MCF 10A (cell line): ENCODE data around the gene KCNMB2. TPM values are rescaled to one million over a fixed set of nuclear protein-coding genes. Genes with fewer than 3 reads are reported as not detected.

Experiments
- BruUV-seq: library from RNA; stranded (reverse); fragments of 400-500 nt; replicated peaks from 2 replicates; lab custom pipeline; 2021; lab: Mats Ljungman, UMichigan
- CTCF ChIA-PET: fragments of 300-600 bp; sonication (Branson Sonifier 250); formaldehyde crosslinking; extraction: SDS; loops from one replicate; lab custom pipeline; 2021; ENCODE audit warnings: antibody characterized with exemption, inconsistent platforms; lab: Yijun Ruan, JAX
- POLR2A ChIA-PET: fragments of 300-600, 350-650 bp; sonication (Branson Sonifier 250); formaldehyde crosslinking; extraction: SDS; loops from one replicate; lab custom pipeline; 2020; ENCODE audit warnings: antibody characterized with exemption, inconsistent platforms; lab: Yijun Ruan, JAX
- DNase-seq: peaks from one replicate; pipeline ENCODE4 v3.0.0-alpha.2; 2018; ENCODE audit not compliant: unreplicated experiment
- H3K27ac Mint-ChIP-seq: one replicate; pipeline ENCODE4 v1.8.0; 2022; ENCODE audit warnings: mild to moderate bottlenecking, low read depth, mixed read lengths; ENCODE audit not compliant: unreplicated experiment
- H3K27me3 Mint-ChIP-seq: one replicate; pipeline ENCODE4 v1.8.0; 2022; ENCODE audit warnings: mixed read lengths; ENCODE audit not compliant: insufficient read depth, unreplicated experiment
- H3K36me3 Mint-ChIP-seq: one replicate; pipeline ENCODE4 v1.8.0; 2022; ENCODE audit warnings: mild to moderate bottlenecking, moderate library complexity, mixed read lengths; ENCODE audit not compliant: insufficient read depth, unreplicated experiment
- H3K4me1 Mint-ChIP-seq: one replicate; pipeline ENCODE4 v1.8.0; 2022; ENCODE audit warnings: mixed read lengths; ENCODE audit not compliant: insufficient read depth, unreplicated experiment
- H3K4me3 Mint-ChIP-seq: one replicate; pipeline ENCODE4 v1.8.0; 2022; ENCODE audit warnings: mild to moderate bottlenecking, moderate library complexity, mixed read lengths; ENCODE audit not compliant: unreplicated experiment
- H3K9me3 Mint-ChIP-seq: one replicate; pipeline ENCODE4 v1.8.0; 2022; ENCODE audit warnings: mixed read lengths; ENCODE audit not compliant: unreplicated experiment
- intact Hi-C: fragments of 100-400 bp; cut with micrococcal nuclease; formaldehyde crosslinking; loops from 2 replicates; pipeline ENCODE4 v1.14.1; 2022
- total RNA-seq: library from RNA; stranded (reverse); gene quantifications from 2 replicates; pipeline ENCODE4 v1.2.3, GENCODE V29; 2022
- TF ChIP-seq, protein P1 (sequence below): fragments of 200-600 bp; IDR thresholded peaks from one replicate; pipeline ENCODE4 v1.8.0; 2022; ENCODE audit warnings: antibody characterized with exemption, mild to moderate bottlenecking; ENCODE audit not compliant: unreplicated experiment

KCNMB2 gene
- total RNA-seq, 1 experiment from 2014 or later = not detected

- no peak for DNase-seq
- TF ChIP-seq, protein P1, sequence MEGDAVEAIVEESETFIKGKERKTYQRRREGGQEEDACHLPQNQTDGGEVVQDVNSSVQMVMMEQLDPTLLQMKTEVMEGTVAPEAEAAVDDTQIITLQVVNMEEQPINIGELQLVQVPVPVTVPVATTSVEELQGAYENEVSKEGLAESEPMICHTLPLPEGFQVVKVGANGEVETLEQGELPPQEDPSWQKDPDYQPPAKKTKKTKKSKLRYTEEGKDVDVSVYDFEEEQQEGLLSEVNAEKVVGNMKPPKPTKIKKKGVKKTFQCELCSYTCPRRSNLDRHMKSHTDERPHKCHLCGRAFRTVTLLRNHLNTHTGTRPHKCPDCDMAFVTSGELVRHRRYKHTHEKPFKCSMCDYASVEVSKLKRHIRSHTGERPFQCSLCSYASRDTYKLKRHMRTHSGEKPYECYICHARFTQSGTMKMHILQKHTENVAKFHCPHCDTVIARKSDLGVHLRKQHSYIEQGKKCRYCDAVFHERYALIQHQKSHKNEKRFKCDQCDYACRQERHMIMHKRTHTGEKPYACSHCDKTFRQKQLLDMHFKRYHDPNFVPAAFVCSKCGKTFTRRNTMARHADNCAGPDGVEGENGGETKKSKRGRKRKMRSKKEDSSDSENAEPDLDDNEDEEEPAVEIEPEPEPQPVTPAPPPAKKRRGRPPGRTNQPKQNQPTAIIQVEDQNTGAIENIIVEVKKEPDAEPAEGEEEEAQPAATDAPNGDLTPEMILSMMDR = no peak
- no peaks in the 10 kb centered on the region for H3K36me3 Mint-ChIP-seq
- peaks cover 15% of the 10 kb centered on the region for H3K4me1 Mint-ChIP-seq
- POLR2A ChIA-PET = interaction anchor here (1.0 kb wide), 1 partner anchor 12 kb away, joined by 3 read pairs; no protein-coding TSS in a partner anchor
- no peaks in the 10 kb centered on the region for H3K27me3 Mint-ChIP-seq
- intact Hi-C loops = no loop called here
- no peak overlapping the region for H3K4me3 Mint-ChIP-seq
- CTCF ChIA-PET = no interaction called here
- H3K27ac Mint-ChIP-seq = no peak overlapping the region
- BruUV-seq = no TSS peak
- peaks cover 6% of the 10 kb centered on the region for H3K9me3 Mint-ChIP-seq
These were observed 22.4 kb downstream of the KCNMB2 start for GRCh38 chr3:178558637-178559036.

DNA sequence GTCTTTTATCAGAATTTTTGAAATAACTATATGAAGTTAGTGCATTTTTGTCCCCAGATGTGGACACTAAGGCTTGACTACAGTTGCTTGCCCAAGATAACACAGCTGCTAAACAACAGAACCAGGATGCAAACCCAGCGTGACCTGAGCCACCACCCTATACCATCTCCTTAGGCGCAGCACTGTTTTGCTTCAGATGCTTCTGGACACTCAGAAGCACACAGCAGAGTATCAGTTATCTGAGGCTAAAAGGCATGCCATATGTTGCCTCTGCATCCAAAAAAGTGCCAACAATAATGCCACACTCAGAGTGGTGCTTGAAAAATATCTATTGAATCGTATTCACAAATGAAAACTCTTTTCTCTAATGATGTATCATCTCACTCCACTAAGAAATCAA lies 24.5 kb downstream of the KCNMB2 start:
- intact Hi-C loops = no loop called here
- Mint-ChIP-seq H3K9me3 (peaks cover 3% of the 10 kb centered on the region), H3K27me3 (no peaks in the 10 kb centered on the region), H3K4me1 (peaks cover 15% of the 10 kb centered on the region), H3K36me3 (no peaks in the 10 kb centered on the region), H3K27ac (no peak overlapping the region), H3K4me3 (no peak overlapping the region)
- TF ChIP-seq, protein P1 = no peak
- BruUV-seq = no TSS peak
- ChIA-PET POLR2A (no interaction called here), CTCF (no interaction called here)
- DNase-seq = no peak

DNA sequence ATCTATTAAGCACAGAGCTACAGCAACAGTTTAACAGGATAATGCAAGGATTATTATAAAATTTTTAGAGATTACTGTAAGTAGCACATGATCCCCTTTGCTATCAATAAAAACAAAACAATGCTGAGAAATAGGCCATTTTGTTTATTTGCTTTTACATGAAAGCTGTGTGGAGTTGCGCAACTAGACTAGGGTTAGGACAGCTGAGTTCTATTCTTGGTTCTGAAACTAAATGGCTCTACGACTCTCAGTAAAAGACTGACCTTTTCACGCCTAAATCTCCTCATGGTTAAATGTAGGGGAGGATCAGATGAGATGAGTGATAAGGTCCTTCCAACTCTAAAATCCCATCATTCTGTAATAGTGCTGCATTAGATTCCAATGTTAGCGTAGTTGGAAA lies 25.0 kb downstream of the KCNMB2 start:
- peak; percentile 21 for DNase-seq
- Mint-ChIP-seq H3K27me3 (no peaks in the 10 kb centered on the region), H3K9me3 (no peaks in the 10 kb centered on the region), H3K27ac (no peak overlapping the region), H3K36me3 (no peaks in the 10 kb centered on the region), H3K4me1 (peaks cover 15% of the 10 kb centered on the region), H3K4me3 (no peak overlapping the region)
- intact Hi-C loops = no loop called here
- BruUV-seq = no TSS peak
- CTCF ChIA-PET = no interaction called here
- POLR2A ChIA-PET = interaction anchor here (1.3 kb wide), 1 partner anchor 10 kb away, joined by 3 read pairs; no protein-coding TSS in a partner anchor
- TF ChIP-seq, protein P1 = no peak

- DNase-seq = peak; percentile 38
- H3K9me3 Mint-ChIP-seq = no peaks in the 10 kb centered on the region
- no peaks in the 10 kb centered on the region for H3K36me3 Mint-ChIP-seq
- no peak overlapping the region for H3K4me3 Mint-ChIP-seq
- POLR2A ChIA-PET = interaction anchor here (1.3 kb wide), 1 partner anchor 12 kb away, joined by 3 read pairs; no protein-coding TSS in a partner anchor
- BruUV-seq = no TSS peak
- H3K27me3 Mint-ChIP-seq = no peaks in the 10 kb centered on the region
- TF ChIP-seq, protein P1 = no peak
- intact Hi-C loops = no loop called here
- H3K4me1 Mint-ChIP-seq = peaks cover 15% of the 10 kb centered on the region
- CTCF ChIA-PET = interaction anchor here (0.9 kb wide), 1 partner anchor 119 kb away, joined by 4 read pairs; no protein-coding TSS in a partner anchor
- H3K27ac Mint-ChIP-seq = peak overlapping the region; percentile 1
These were observed 26.1 kb downstream of the KCNMB2 start for GRCh38 chr3:178562143-178562946.
